ENCODE measurements around the gene MMP14. TPM values are rescaled to one million over a fixed set of nuclear protein-coding genes. Genes with fewer than 3 reads are reported as not detected.

The MMP14 gene
- total RNA-seq, 6 experiments from 2014 or later, result 8.7 to 26.0 (median 12.8) TPM

DNA sequence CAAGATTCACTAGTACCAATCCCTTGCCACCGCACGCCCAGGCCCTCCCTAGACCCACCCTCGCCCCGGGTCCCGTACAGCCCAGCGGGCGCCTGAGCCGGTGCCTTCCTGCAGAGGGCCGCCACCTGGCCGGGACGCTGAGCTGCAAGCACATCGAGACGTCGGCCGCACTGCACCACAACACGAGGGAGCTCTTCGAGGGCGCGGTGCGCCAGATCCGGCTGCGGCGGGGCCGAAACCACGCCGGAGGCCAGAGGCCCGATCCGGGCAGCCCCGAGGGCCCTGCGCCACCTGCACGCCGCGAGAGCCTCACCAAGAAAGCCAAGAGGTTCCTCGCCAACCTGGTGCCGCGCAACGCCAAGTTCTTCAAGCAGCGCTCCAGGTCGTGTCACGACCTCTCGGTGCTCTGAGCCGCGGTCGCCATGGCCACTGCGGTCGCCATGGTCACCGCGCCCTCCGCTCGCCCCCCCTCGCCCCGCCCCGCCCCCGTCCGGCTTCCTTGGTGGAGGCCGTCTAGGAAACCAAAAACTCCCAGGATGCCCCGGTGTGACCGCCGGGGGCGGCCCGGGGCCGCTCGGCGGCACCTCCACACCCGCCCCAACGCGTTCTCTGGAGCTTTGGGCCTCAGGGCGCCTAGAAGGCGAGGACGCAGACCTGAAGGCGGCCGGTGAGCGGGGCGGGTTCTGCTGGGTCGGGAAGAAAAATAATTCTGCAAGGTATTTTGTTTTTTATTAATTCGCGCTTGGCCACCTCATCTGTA lies 50.3 kb downstream of the MMP14 start:
- WGBS (ENCODE audit: insufficient coverage, low coverage, low lambda C conversion rate, missing lambda C conversion rate), result 18% methylated on average over 13 of the region's 77 CpGs
- peak overlapping the region in 1 of 3 donors; percentile 33 for H3K27ac ChIP-seq
- peak overlapping the region; percentile 32 to 48 (median 41) for H3K4me3 ChIP-seq

DNA sequence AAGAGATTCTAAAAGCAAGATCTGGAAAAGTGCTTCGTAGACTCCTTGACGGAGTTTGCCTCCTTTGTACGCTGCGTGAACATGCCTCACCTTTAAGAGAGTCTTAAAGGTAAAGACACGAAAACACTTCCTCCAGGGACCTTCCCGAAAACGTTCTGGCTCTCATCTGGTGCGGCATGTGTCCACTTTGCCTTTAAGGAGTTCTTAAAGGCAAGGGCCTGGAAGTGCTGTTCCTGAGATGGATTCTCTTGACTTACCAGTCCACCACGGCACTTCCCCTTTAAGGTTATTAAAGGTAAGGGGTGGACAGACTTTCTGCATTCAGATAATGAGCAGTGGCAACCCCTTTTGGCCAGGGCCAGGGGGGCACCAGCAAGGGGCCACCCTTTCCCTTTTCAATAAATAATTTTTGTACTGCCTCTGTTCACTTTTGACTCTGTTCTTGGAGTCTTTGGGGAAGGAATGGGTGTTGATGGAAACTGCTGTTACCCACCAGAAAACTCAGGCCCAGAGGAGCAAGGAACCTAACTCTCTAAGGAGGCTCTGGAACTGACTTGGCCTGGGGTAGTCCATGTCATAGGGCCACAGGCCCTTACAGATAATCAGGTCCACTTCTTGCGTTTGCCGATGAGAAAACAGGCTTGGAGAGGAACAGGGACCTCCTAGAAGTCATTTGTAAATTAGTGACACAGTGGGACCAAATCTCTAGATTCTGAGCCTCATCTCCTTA lies 51.0 kb downstream of the MMP14 start:
- no peak for TF ChIP-seq POLR2A (IDR thresholded peaks at IDR 0.05)
- TF ChIP-seq, protein P1, sequence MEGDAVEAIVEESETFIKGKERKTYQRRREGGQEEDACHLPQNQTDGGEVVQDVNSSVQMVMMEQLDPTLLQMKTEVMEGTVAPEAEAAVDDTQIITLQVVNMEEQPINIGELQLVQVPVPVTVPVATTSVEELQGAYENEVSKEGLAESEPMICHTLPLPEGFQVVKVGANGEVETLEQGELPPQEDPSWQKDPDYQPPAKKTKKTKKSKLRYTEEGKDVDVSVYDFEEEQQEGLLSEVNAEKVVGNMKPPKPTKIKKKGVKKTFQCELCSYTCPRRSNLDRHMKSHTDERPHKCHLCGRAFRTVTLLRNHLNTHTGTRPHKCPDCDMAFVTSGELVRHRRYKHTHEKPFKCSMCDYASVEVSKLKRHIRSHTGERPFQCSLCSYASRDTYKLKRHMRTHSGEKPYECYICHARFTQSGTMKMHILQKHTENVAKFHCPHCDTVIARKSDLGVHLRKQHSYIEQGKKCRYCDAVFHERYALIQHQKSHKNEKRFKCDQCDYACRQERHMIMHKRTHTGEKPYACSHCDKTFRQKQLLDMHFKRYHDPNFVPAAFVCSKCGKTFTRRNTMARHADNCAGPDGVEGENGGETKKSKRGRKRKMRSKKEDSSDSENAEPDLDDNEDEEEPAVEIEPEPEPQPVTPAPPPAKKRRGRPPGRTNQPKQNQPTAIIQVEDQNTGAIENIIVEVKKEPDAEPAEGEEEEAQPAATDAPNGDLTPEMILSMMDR (IDR thresholded peaks at IDR 0.05), result no peak
- no peaks in the 10 kb centered on the region for H3K36me3 ChIP-seq
- H3K27ac ChIP-seq, result peak overlapping the region in 1 of 3 donors; percentile 33
- H3K9me3 ChIP-seq, result no peaks in the 10 kb centered on the region
- H3K4me3 ChIP-seq, result peak overlapping the region; percentile 32 to 48 (median 41)
- H3K27me3 ChIP-seq, result no peaks in the 10 kb centered on the region
- no peak for DNase-seq
- intact Hi-C loops (cut with DNase I), result no loop called here
- 53% methylated on average over 8 of the region's 11 CpGs for WGBS (ENCODE audit: insufficient coverage, low coverage, low lambda C conversion rate, missing lambda C conversion rate)
- no peaks in the 10 kb centered on the region for H3K4me1 ChIP-seq
- peak in 1 of 4 donors; percentile 15 for ATAC-seq

More for the DNA sequence above, 50.3 kb downstream of the MMP14 start:
- Histone ChIP-seq H3K4me1 (no peaks in the 10 kb centered on the region), H3K9me3 (no peaks in the 10 kb centered on the region), H3K27me3 (no peaks in the 10 kb centered on the region), H3K36me3 (no peaks in the 10 kb centered on the region)
- DNase-seq (peak in 1 of 3 donors; percentile 47), ATAC-seq (peak; percentile 55 to 68 (median 57))
- TF ChIP-seq POLR2A (IDR thresholded peaks at IDR 0.05), result no peak
- TF ChIP-seq, protein P1 (IDR thresholded peaks at IDR 0.05), result no peak
- intact Hi-C loops (cut with DNase I), result no loop called here

DNA sequence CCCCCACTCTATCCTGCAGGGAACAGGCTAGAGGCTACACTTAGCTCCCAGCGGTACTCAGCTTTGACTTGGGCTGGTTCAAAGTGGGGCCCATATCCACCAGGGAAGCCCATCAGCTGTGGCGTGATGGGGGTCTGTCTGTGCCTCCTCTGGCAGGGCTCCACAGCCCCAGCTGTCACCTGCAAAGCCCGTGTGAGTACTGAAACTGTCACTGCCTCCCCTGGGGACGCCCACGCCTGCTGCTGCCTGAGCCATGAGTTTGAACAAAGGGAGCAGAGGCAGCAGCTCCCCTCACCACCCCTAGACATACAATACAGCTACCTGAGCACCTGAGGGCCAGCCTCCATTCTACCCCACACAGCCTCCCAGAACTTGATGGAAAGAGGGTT lies 51.6 kb downstream of the MMP14 start:
- Histone ChIP-seq H3K4me1 (no peaks in the 10 kb centered on the region), H3K27me3 (no peaks in the 10 kb centered on the region), H3K4me3 (no peak overlapping the region), H3K9me3 (no peaks in the 10 kb centered on the region), H3K27ac (no peak overlapping the region), H3K36me3 (no peaks in the 10 kb centered on the region)
- DNase-seq, result no peak
- ATAC-seq, result no peak
- intact Hi-C loops (cut with DNase I), result no loop called here
- no peak for TF ChIP-seq POLR2A (IDR thresholded peaks at IDR 0.05)
- TF ChIP-seq, protein P1 (IDR thresholded peaks at IDR 0.05), result no peak
- WGBS (ENCODE audit: insufficient coverage, low coverage, low lambda C conversion rate, missing lambda C conversion rate), result no CpG with 5 or more reads among the region's 5 CpGs

DNA sequence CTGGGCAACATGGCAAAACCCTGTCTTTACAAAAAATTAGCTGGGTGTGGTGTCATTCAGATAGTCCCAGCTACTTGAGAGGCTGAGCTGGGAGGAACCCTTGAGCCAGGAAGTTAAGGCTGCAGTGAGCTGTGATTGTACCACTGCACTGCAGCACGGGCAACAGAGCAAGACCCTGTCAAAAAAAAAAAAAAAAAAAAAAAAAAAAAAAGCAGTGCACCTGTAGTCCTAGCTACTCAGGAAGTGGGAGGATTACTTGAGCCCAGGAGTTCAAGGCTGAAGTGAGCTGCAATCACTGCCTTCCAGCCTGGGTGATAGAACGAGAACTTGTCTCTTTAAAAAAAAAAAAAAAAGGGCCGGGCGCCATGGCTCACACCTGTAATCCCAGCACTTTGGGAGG lies 52.3 kb downstream of the MMP14 start:
- H3K27ac ChIP-seq, result no peak overlapping the region
- no peak for TF ChIP-seq POLR2A (IDR thresholded peaks at IDR 0.05)
- TF ChIP-seq, protein P1 (IDR thresholded peaks at IDR 0.05), result no peak
- intact Hi-C loops (cut with DNase I), result no loop called here
- no peaks in the 10 kb centered on the region for H3K36me3 ChIP-seq
- DNase-seq (no peak), ATAC-seq (no peak)
- no peaks in the 10 kb centered on the region for H3K27me3 ChIP-seq
- H3K4me3 ChIP-seq, result no peak overlapping the region
- no peaks in the 10 kb centered on the region for H3K4me1 ChIP-seq
- WGBS (ENCODE audit: insufficient coverage, low coverage, low lambda C conversion rate, missing lambda C conversion rate), result 100% methylated on average over 1 of the region's 4 CpGs
- H3K9me3 ChIP-seq, result no peaks in the 10 kb centered on the region
